NCI-H2171 treated with DMSO at 0.1 percent for 48 hours (cell line): ENCODE measurements around the gene HEATR9.

Source experiments
- DNase-seq: peaks from one replicate; lab custom pipeline; 2025; lab: John Stamatoyannopoulos, UW

HEATR9 gene

DNA sequence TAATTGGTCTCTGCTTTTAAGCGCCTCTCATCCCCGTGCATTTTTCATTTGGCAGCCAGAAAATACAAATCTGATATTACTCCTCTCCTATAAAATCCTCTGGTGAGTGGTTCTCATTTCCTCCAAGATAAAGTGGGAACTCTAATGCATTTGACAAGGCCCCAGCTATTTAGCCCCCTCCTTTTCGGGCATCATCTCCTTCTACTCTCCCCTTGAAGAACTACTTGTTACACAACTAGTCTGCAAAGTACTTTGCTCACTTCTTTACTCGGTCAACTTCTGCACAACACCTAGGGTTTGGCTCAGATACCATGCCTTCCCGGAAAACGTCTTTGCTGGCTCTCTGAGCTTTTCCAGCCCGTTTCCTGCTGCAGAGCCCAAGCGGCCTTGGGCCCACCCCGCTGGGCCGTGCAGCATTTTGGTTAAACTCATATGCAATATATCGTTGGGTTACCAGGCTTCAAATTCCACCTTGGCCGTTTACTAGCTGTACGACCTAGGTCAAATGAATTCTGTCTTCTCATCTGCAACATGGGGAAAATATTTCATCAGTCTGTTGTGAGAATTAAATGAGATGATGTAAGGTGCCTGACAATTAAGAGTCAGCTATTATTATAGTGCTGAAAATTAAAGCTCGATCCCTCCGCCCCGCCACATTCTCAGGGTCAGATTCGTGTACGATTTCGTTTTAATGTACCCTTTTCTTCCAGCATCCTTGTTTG lies 60.3 kb downstream of the HEATR9 start:
- DNase-seq: no peak

DNA sequence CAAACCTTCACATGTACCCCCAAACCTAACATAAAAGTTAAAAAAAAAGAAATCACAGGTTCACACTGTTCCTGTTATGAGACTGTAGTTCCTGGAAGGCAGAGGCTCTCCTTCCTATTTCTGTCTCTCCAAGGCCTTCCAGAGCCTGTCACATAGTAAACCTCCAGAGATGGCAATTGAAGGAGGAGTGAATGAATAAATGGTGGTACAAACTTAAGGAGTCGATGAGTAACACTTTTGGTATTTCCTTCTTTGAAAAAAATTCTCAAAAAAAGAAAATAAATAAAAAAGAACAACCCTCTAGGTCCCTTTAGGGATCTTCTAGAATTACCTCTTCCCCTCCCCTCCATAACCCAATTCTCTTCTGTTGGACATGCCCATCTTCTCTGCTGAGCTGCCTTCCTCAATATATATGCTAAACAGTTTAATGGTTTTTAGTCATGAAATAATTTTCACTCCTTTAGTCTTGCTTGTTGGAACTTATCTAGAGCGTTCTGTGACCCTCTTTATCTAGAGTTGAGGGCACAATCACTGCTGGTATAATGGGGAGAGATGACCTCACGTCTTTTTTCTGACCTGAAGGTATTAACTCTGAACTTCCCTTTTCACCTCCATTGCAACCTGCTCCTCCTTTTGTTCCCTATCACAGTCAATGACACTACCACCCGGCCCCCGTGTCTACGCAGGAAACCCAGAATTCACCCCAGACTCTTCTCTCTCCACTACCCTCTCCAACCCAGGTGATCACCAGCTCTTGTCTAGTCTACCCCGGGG lies 61.1 kb downstream of the HEATR9 start:
- no peak for DNase-seq
